Measurements from ENCODE around the gene PAN3. TPM values are rescaled to one million over a fixed set of nuclear protein-coding genes. Genes with fewer than 3 reads are reported as not detected.

Gene PAN3
- total RNA-seq, 1 experiment from 2014 or later = 46.1 TPM

GRCh38 chr13:28147495-28147894, 9.2 kb downstream of the PAN3 start:
- H3K27me3 ChIP-seq (replicated peaks; ENCODE audit: insufficient read depth, low read depth, low read length, poor library complexity) = no peaks in the 10 kb centered on the region
- POLR2A ChIA-PET (ENCODE audit: low non-redundant PET) = no interaction called here
- H3K9me3 ChIP-seq (ENCODE audit: low read depth, low read length, poor library complexity, severe bottlenecking) = no peaks in the 10 kb centered on the region
- TF ChIP-seq, protein P1, sequence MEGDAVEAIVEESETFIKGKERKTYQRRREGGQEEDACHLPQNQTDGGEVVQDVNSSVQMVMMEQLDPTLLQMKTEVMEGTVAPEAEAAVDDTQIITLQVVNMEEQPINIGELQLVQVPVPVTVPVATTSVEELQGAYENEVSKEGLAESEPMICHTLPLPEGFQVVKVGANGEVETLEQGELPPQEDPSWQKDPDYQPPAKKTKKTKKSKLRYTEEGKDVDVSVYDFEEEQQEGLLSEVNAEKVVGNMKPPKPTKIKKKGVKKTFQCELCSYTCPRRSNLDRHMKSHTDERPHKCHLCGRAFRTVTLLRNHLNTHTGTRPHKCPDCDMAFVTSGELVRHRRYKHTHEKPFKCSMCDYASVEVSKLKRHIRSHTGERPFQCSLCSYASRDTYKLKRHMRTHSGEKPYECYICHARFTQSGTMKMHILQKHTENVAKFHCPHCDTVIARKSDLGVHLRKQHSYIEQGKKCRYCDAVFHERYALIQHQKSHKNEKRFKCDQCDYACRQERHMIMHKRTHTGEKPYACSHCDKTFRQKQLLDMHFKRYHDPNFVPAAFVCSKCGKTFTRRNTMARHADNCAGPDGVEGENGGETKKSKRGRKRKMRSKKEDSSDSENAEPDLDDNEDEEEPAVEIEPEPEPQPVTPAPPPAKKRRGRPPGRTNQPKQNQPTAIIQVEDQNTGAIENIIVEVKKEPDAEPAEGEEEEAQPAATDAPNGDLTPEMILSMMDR (conservative IDR thresholded peaks at IDR 0.05; ENCODE audit: low read depth, low read length) = no peak
- TF ChIP-seq EZH2 (IDR thresholded peaks at IDR 0.05; ENCODE audit: borderline replicate concordance, low read depth, low read length, poor library complexity, severe bottlenecking) = no peak
- H3K27ac ChIP-seq (ENCODE audit: low read depth, low read length, poor library complexity, severe bottlenecking) = no peak overlapping the region
- H3K4me3 ChIP-seq (ENCODE audit: low read depth, low read length, poor library complexity, severe bottlenecking) = no peak overlapping the region
- CTCF ChIA-PET = no interaction called here
- DNase-seq (ENCODE audit: low spot score) = no peak
- peaks cover 3% of the 10 kb centered on the region for H3K4me1 ChIP-seq (ENCODE audit: insufficient read depth, low read length, poor library complexity, severe bottlenecking)
- intact Hi-C loops (cut with micrococcal nuclease; ENCODE audit: unreplicated experiment) = no loop called here
- no peaks in the 10 kb centered on the region for H3K36me3 ChIP-seq (ENCODE audit: insufficient read depth, low read length, poor library complexity, severe bottlenecking)
- no TSS peak for BruUV-seq (replicated peaks)

GRCh38 chr13:28159057-28159456, 20.7 kb downstream of the PAN3 start:
- no peak overlapping the region for H3K27ac ChIP-seq (ENCODE audit: low read depth, low read length, poor library complexity, severe bottlenecking)
- DNase-seq (ENCODE audit: low spot score) = no peak
- H3K36me3 ChIP-seq (ENCODE audit: insufficient read depth, low read length, poor library complexity, severe bottlenecking) = no peaks in the 10 kb centered on the region
- CTCF ChIA-PET = no interaction called here
- POLR2A ChIA-PET (ENCODE audit: low non-redundant PET) = no interaction called here
- intact Hi-C loops (cut with micrococcal nuclease; ENCODE audit: unreplicated experiment) = no loop called here
- TF ChIP-seq, protein P1 (conservative IDR thresholded peaks at IDR 0.05; ENCODE audit: low read depth, low read length) = no peak
- no peak for TF ChIP-seq EZH2 (IDR thresholded peaks at IDR 0.05; ENCODE audit: borderline replicate concordance, low read depth, low read length, poor library complexity, severe bottlenecking)
- H3K9me3 ChIP-seq (ENCODE audit: low read depth, low read length, poor library complexity, severe bottlenecking) = peaks cover 10% of the 10 kb centered on the region
- peaks cover 19% of the 10 kb centered on the region for H3K4me1 ChIP-seq (ENCODE audit: insufficient read depth, low read length, poor library complexity, severe bottlenecking)
- H3K27me3 ChIP-seq (replicated peaks; ENCODE audit: insufficient read depth, low read depth, low read length, poor library complexity) = no peaks in the 10 kb centered on the region
- H3K4me3 ChIP-seq (ENCODE audit: low read depth, low read length, poor library complexity, severe bottlenecking) = no peak overlapping the region
- no TSS peak for BruUV-seq (replicated peaks)

DNA sequence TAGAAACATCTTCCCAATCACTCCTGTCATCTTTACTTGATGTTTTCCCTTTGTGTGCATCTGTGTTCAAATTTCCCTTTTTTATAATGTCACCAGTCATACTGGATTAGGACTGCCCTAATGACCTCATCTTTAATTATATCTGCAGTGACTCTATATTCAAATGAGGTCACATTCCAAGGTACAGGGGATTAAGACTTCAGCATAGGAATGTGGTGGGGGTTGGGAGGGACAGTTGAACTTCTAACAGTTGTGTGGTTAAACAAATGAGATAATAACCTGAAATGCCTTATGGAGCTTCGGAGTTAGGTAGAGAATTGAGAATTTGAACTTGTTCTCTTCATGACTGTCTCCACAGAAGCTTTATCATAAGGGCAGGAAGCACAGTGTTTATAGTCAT, 23.0 kb downstream of the PAN3 start:
- TF ChIP-seq, protein P1 (conservative IDR thresholded peaks at IDR 0.05; ENCODE audit: low read depth, low read length) = no peak
- TF ChIP-seq EZH2 (IDR thresholded peaks at IDR 0.05; ENCODE audit: borderline replicate concordance, low read depth, low read length, poor library complexity, severe bottlenecking) = no peak
- H3K9me3 ChIP-seq (ENCODE audit: low read depth, low read length, poor library complexity, severe bottlenecking) = peaks cover 10% of the 10 kb centered on the region
- peak; percentile 75 for DNase-seq (ENCODE audit: low spot score)
- ChIA-PET CTCF (no interaction called here), POLR2A (ENCODE audit: low non-redundant PET) (no interaction called here)
- H3K4me3 ChIP-seq (ENCODE audit: low read depth, low read length, poor library complexity, severe bottlenecking) = no peak overlapping the region
- H3K27ac ChIP-seq (ENCODE audit: low read depth, low read length, poor library complexity, severe bottlenecking) = peak overlapping the region; percentile 24
- intact Hi-C loops (cut with micrococcal nuclease; ENCODE audit: unreplicated experiment) = no loop called here
- no peaks in the 10 kb centered on the region for H3K27me3 ChIP-seq (replicated peaks; ENCODE audit: insufficient read depth, low read depth, low read length, poor library complexity)
- no peaks in the 10 kb centered on the region for H3K36me3 ChIP-seq (ENCODE audit: insufficient read depth, low read length, poor library complexity, severe bottlenecking)
- BruUV-seq (replicated peaks) = no TSS peak
- H3K4me1 ChIP-seq (ENCODE audit: insufficient read depth, low read length, poor library complexity, severe bottlenecking) = peaks cover 19% of the 10 kb centered on the region
